Kidney capillary endothelial cell (primary cell): ENCODE data around the gene ABCC9.
A peak's percentile ranks its signal among the peaks of the same experiment; 100 is the strongest.

Experiments used
- DNase-seq: peaks from one replicate; pipeline ENCODE4 v3.0.0-alpha.2; 2018; ENCODE audit warnings: low spot score

The ABCC9 gene

GRCh38 chr12:21940549-21941505, at the start of gene ABCC9:
Gene ABCC9, minus strand, starts transcription at chr12:21941426. Its CDS starts 4,752 bp downstream, at chr12:21936674.
- DNase-seq: peak; percentile 32

- DNase-seq: peak; percentile 60
These were observed 48.7 kb upstream of the ABCC9 start for GRCh38 chr12:21989819-21990412.

GRCh38 chr12:21988619-21989018, 47.4 kb upstream of the ABCC9 start:
- no peak for DNase-seq

- no peak for DNase-seq
These were observed 46.5 kb upstream of the ABCC9 start for GRCh38 chr12:21987755-21988154.

GRCh38 chr12:21985155-21985554, 43.9 kb upstream of the ABCC9 start:
- no peak for DNase-seq

- no peak for DNase-seq
These were observed 43.1 kb upstream of the ABCC9 start for GRCh38 chr12:21984375-21984774.

GRCh38 chr12:21983095-21983494, 41.9 kb upstream of the ABCC9 start:
- no peak for DNase-seq

GRCh38 chr12:21980544-21980943, 39.3 kb upstream of the ABCC9 start:
- DNase-seq: no peak

GRCh38 chr12:21975293-21975692, 34.1 kb upstream of the ABCC9 start:
- no peak for DNase-seq

GRCh38 chr12:21973221-21973620, 32.0 kb upstream of the ABCC9 start:
- DNase-seq: no peak

- no peak for DNase-seq
These were observed 30.8 kb upstream of the ABCC9 start for GRCh38 chr12:21972055-21972454.

- no peak for DNase-seq
These were observed 30.1 kb upstream of the ABCC9 start for GRCh38 chr12:21971344-21971743.

GRCh38 chr12:21962821-21963220, 21.6 kb upstream of the ABCC9 start:
- DNase-seq: no peak

- DNase-seq: no peak
These were observed 21.0 kb upstream of the ABCC9 start for GRCh38 chr12:21962236-21962635.

GRCh38 chr12:21950649-21951048, 9.4 kb upstream of the ABCC9 start:
- DNase-seq: no peak

GRCh38 chr12:21949036-21949435, 7.8 kb upstream of the ABCC9 start:
- DNase-seq: no peak

GRCh38 chr12:21946983-21947382, 5.8 kb upstream of the ABCC9 start:
- DNase-seq: no peak

- no peak for DNase-seq
These were observed 3.8 kb upstream of the ABCC9 start for GRCh38 chr12:21945002-21945401.

GRCh38 chr12:21942377-21942703, 1.1 kb upstream of the ABCC9 start:
- no peak for DNase-seq

GRCh38 chr12:21941506-21942376, 515 bp upstream of the ABCC9 start:
- peak; percentile 52 for DNase-seq

GRCh38 chr12:21939435-21939834, 1.8 kb downstream of the ABCC9 start:
- DNase-seq: no peak

GRCh38 chr12:21938879-21939278, 2.3 kb downstream of the ABCC9 start:
- DNase-seq: no peak

- no peak for DNase-seq
These were observed 7.1 kb downstream of the ABCC9 start for GRCh38 chr12:21934173-21934572.
